CD4-positive, alpha-beta T cell treated with Interleukin-17A for 1 hour (primary cell): Measurements from ENCODE around the gene ZNF775.

Experiments
- DNase-seq: peaks from one replicate; pipeline ENCODE4 v3.0.0-alpha.2; 2020

Gene ZNF775

GRCh38 chr7:150402671-150403321 lies 23.7 kb downstream of the ZNF775 start:
- DNase-seq = no peak

GRCh38 chr7:150403376-150404171 lies 24.4 kb downstream of the ZNF775 start:
- no peak for DNase-seq

GRCh38 chr7:150404172-150404804 lies 25.2 kb downstream of the ZNF775 start:
- peak; percentile 9 for DNase-seq

- DNase-seq = peak; percentile 86
These were observed 25.9 kb downstream of the ZNF775 start for GRCh38 chr7:150404805-150405583.

GRCh38 chr7:150405584-150406311 lies 26.6 kb downstream of the ZNF775 start:
- no peak for DNase-seq

- DNase-seq = peak; percentile 21
These were observed 27.1 kb downstream of the ZNF775 start for GRCh38 chr7:150406312-150406566.

- DNase-seq = peak; percentile 56
These were observed 27.7 kb downstream of the ZNF775 start for GRCh38 chr7:150406567-150407421.

GRCh38 chr7:150407588-150408392 lies 28.7 kb downstream of the ZNF775 start:
- no peak for DNase-seq

GRCh38 chr7:150408393-150409299 lies 29.5 kb downstream of the ZNF775 start:
- DNase-seq = no peak

GRCh38 chr7:150409300-150410030 lies 30.3 kb downstream of the ZNF775 start:
- DNase-seq = no peak

- DNase-seq = no peak
These were observed 31.0 kb downstream of the ZNF775 start for GRCh38 chr7:150410131-150410530.

- no peak for DNase-seq
These were observed 31.7 kb downstream of the ZNF775 start for GRCh38 chr7:150410680-150411346.

- DNase-seq = no peak
These were observed 32.5 kb downstream of the ZNF775 start for GRCh38 chr7:150411606-150412005.

GRCh38 chr7:150412016-150412415 lies 32.9 kb downstream of the ZNF775 start:
- DNase-seq = no peak

- no peak for DNase-seq
These were observed 33.7 kb downstream of the ZNF775 start for GRCh38 chr7:150412518-150413488.

- DNase-seq = no peak
These were observed 34.5 kb downstream of the ZNF775 start for GRCh38 chr7:150413640-150414081.
